ENCODE data around the gene BTBD10. TPM values are rescaled to one million over a fixed set of nuclear protein-coding genes. Genes with fewer than 3 reads are reported as not detected.

BTBD10 gene
- total RNA-seq, 2 experiments from 2014 or later = 20.9 to 21.0 TPM

DNA sequence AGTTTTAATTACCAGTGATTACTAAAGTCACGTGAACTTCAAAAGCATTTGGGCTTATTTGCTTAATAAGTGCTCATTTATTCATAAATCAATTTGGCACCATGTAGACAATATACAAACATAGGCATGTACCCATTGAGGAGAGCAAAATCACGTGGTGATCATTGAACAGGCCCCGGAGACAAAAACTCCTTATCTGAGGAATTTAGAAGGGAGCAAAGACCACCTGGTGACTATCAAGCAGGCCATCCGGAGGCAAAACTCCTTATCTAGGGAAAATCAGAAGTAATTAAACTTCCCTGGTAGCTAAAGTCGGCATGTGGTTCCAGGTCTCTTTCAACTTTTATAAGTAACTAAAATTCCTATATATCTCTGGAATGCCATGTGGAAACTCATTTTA lies 5.7 kb upstream of the BTBD10 start:
- Mint-ChIP-seq H3K36me3 (ENCODE audit: low read depth) (no peaks in the 10 kb centered on the region), H3K27me3 (ENCODE audit: low read depth) (peaks cover 3% of the 10 kb centered on the region), H3K4me3 (no peak overlapping the region), H3K9me3 (no peaks in the 10 kb centered on the region), H3K27ac (no peak overlapping the region), H3K4me1 (ENCODE audit: low read depth) (peaks cover 5% of the 10 kb centered on the region)
- intact Hi-C loops (cut with micrococcal nuclease) = loop anchor here (5.0 kb wide), 1 partner anchor 116 kb away; no protein-coding TSS in a partner anchor
- CTCF ChIA-PET = no interaction called here
- DNase-seq = no peak

DNA sequence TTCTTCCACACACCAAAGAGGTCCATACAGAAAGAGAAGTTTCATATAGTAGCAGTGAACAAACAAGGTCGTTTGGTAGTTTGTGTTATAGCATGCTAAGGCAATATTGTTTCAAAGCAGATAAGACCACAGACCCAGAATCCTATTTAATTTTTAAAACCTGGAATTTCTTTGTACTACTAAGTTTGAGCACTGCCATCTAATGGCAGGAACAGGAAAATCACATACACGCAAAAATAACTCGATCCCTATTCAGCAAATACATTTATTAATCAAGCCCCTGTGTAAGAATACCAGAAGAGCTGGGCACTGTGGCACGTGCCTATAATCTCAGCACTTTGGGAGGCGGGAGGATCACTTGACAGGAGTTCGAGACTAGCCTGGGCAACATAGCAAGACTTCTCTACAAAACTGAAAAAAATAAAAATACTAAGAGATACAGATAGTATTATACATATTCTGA lies 2.9 kb upstream of the BTBD10 start:
- H3K4me3 Mint-ChIP-seq = no peak overlapping the region
- peaks cover 4% of the 10 kb centered on the region for H3K36me3 Mint-ChIP-seq (ENCODE audit: low read depth)
- H3K4me1 Mint-ChIP-seq (ENCODE audit: low read depth) = peaks cover 17% of the 10 kb centered on the region
- DNase-seq = no peak
- CTCF ChIA-PET = interaction anchor here (0.8 to 3.4 kb wide), 8 partner anchors 9 to 84 kb away, joined by 3 to 20 read pairs (median 6); no protein-coding TSS in a partner anchor
- no peaks in the 10 kb centered on the region for H3K9me3 Mint-ChIP-seq
- peaks cover 3% of the 10 kb centered on the region for H3K27me3 Mint-ChIP-seq (ENCODE audit: low read depth)
- no peak overlapping the region for H3K27ac Mint-ChIP-seq
- intact Hi-C loops (cut with micrococcal nuclease) = loop anchor here (2.0 to 5.0 kb wide), 2 partner anchors 114 to 501 kb away; no protein-coding TSS in a partner anchor

DNA sequence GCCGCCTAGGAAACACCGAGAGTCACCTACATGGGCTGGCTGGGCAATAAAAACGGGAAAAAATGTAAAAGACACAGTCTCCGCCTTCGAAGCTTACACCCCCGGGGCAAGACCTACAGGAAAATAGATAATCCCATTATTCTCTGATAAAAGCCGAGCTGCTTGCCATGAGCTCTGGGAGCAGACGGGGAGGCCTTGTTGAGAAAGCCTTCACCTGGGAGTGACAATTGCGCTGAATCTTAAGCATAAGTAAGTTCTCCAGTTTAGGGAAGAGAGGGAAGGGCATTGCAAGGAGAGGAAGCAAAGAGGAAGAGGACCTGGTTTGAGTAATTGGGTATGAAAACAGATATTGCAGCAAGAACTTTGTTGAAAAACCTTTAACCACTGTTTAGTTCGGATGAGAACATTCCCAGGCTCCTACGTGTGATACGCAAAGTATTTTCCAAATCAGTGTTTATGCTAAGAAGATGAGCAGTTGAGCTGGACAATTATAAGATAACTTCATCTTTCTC lies 813 bp upstream of the BTBD10 start:
- CTCF ChIA-PET = interaction anchor here (3.0 to 3.4 kb wide), 2 partner anchors 21 to 24 kb away, joined by 9 to 20 read pairs; no protein-coding TSS in a partner anchor
- Mint-ChIP-seq H3K27ac (peak overlapping the region; percentile 96), H3K27me3 (ENCODE audit: low read depth) (no peaks in the 10 kb centered on the region), H3K4me3 (peak overlapping the region; percentile 99), H3K36me3 (ENCODE audit: low read depth) (peaks cover 11% of the 10 kb centered on the region), H3K4me1 (ENCODE audit: low read depth) (peaks cover 28% of the 10 kb centered on the region), H3K9me3 (no peaks in the 10 kb centered on the region)
- intact Hi-C loops (cut with micrococcal nuclease) = loop anchor here (1.0 to 2.0 kb wide), 7 partner anchors 35 to 405 kb away; partner anchors contain the start of genes BMAL1 and FAR1
- DNase-seq = no peak

DNA sequence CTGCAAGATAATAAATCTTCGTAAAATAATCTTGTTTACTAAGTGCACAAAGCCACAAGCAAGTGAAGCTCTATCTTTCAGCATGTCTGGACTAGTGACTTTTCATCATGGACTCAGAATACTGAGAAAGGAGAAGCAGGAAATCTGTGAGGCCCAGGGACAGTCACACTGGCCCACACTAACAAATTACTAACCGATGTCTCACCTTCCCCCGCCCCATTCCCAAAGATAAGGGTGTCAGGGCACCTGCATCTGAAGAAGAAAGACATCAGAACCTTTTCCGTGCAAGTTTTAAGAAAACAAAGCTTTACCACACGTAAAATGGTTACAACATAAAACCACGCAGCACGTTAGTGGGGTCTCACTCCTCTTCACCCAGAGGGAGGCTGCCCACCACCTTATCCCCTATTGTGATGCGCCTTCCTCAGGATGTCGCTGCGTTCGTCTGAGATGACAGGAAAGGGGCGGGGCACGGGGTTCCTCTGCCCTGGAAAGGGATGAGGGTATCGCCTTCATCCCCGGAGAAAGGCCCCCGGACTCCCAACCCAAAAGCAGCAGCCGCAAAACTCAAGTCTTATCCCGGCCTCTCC lies 616 bp downstream of the BTBD10 start:
- peaks cover 33% of the 10 kb centered on the region for H3K4me1 Mint-ChIP-seq (ENCODE audit: low read depth)
- H3K9me3 Mint-ChIP-seq = no peaks in the 10 kb centered on the region
- no peaks in the 10 kb centered on the region for H3K27me3 Mint-ChIP-seq (ENCODE audit: low read depth)
- CTCF ChIA-PET = interaction anchor here (0.8 to 1.3 kb wide), 2 partner anchors 15 to 205 kb away, joined by 3 read pairs; no protein-coding TSS in a partner anchor
- DNase-seq = peak; percentile 71
- H3K36me3 Mint-ChIP-seq (ENCODE audit: low read depth) = peaks cover 11% of the 10 kb centered on the region
- intact Hi-C loops (cut with micrococcal nuclease) = loop anchor here (2.0 kb wide), 3 partner anchors 34 to 124 kb away; no protein-coding TSS in a partner anchor
- H3K4me3 Mint-ChIP-seq = peak overlapping the region; percentile 99
- peak overlapping the region; percentile 96 for H3K27ac Mint-ChIP-seq

DNA sequence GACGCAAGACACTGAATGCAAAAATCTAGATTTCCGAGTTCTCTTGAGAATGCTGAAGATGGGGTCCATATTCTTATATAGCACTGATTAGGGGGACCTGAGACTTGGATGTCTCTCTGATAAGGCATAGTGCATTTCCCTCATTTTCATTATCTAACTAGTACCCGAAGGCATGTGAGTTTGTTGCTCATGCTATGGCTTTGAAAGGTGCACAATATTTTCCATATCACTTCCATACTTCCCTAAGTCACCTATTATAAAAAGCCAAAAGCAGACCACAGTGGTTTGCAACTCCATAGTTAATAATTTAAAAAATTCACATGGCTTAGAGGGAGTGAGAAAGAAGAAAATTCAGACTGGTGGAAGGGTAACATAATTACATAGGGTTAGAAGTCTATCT lies 1.7 kb downstream of the BTBD10 start:
- H3K27ac Mint-ChIP-seq = no peak overlapping the region
- no peaks in the 10 kb centered on the region for H3K27me3 Mint-ChIP-seq (ENCODE audit: low read depth)
- intact Hi-C loops (cut with micrococcal nuclease) = no loop called here
- H3K4me3 Mint-ChIP-seq = no peak overlapping the region
- H3K9me3 Mint-ChIP-seq = no peaks in the 10 kb centered on the region
- peaks cover 11% of the 10 kb centered on the region for H3K36me3 Mint-ChIP-seq (ENCODE audit: low read depth)
- peaks cover 33% of the 10 kb centered on the region for H3K4me1 Mint-ChIP-seq (ENCODE audit: low read depth)
- CTCF ChIA-PET = no interaction called here
- DNase-seq = no peak

DNA sequence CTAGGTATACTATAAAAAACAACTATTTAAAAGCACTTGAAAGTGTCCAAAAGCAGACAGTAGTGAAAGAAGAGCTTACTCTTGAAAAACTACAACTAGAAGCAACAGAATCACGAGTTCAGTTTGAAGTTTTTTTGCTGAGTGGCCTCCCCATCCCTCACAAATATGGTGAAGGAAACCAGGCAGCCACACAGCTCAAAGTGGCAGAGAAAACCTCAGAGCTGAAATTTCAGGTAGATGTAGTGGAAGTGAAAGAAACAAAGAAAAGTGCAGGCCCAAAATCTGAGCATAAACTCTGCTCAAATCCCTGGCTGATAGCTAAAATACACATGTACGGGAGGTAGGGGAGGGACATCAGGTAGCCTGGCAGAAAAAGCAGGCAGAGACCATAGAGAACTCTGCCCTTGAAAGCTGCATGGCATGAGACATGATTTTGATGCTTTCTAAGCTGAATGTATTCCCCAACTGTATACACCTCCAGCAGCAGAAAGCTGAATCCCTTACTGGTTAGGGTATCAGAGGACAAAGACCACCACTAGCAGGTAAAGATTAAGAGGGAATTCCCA lies 12.1 kb downstream of the BTBD10 start:
- peaks cover 30% of the 10 kb centered on the region for H3K4me1 Mint-ChIP-seq (ENCODE audit: low read depth)
- no peak overlapping the region for H3K27ac Mint-ChIP-seq
- H3K27me3 Mint-ChIP-seq (ENCODE audit: low read depth) = no peaks in the 10 kb centered on the region
- DNase-seq = no peak
- CTCF ChIA-PET = interaction anchor here (0.8 kb wide), 1 partner anchor 37 kb away, joined by 3 read pairs; no protein-coding TSS in a partner anchor
- peaks cover 15% of the 10 kb centered on the region for H3K36me3 Mint-ChIP-seq (ENCODE audit: low read depth)
- intact Hi-C loops (cut with micrococcal nuclease) = loop anchor here (2.0 kb wide), 1 partner anchor 14 kb away; no protein-coding TSS in a partner anchor
- peaks cover 13% of the 10 kb centered on the region for H3K9me3 Mint-ChIP-seq
- H3K4me3 Mint-ChIP-seq = no peak overlapping the region

DNA sequence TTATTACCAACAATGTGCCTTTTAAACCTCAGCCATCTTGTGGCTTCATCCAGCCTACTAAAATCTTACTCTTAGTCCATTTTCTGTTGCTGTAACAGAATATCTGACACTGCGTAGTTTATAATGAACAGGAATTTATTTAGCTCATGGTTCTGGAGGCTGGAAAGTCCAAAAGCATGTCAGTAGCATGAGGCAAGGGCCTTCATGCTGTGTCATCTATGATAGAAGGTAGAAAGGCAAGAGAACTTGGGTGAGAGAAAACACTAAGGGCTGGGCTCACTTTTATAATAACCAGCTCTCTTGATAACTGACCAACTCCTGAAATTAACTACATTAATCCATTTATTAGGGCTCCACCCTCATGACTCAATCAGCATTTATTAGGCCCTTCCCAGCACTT lies 13.5 kb downstream of the BTBD10 start:
- intact Hi-C loops (cut with micrococcal nuclease) = no loop called here
- CTCF ChIA-PET = no interaction called here
- Mint-ChIP-seq H3K9me3 (peaks cover 13% of the 10 kb centered on the region), H3K4me3 (no peak overlapping the region), H3K27me3 (ENCODE audit: low read depth) (no peaks in the 10 kb centered on the region), H3K27ac (no peak overlapping the region), H3K36me3 (ENCODE audit: low read depth) (peaks cover 15% of the 10 kb centered on the region), H3K4me1 (ENCODE audit: low read depth) (peaks cover 36% of the 10 kb centered on the region)
- DNase-seq = no peak

DNA sequence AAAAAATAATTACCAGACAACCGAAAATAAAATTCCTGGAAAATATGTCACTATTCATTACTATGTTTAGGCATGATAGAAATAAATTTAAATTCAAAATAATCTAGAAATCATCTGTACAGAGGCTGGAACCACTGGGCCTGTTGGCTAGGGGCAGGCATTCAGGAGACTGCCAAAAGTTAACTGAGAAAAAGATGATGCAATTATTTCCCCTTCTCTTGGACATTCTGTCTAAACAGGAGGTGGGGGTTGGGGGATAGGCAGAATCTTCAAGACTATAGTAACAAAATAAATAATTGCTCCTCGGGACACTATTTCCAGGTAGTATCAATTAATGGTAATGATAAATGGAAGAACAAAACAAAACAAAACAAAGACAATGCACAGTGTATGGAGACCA lies 14.1 kb downstream of the BTBD10 start:
- CTCF ChIA-PET = no interaction called here
- Mint-ChIP-seq H3K27me3 (ENCODE audit: low read depth) (no peaks in the 10 kb centered on the region), H3K36me3 (ENCODE audit: low read depth) (peaks cover 14% of the 10 kb centered on the region), H3K4me1 (ENCODE audit: low read depth) (peaks cover 36% of the 10 kb centered on the region), H3K4me3 (no peak overlapping the region), H3K9me3 (peaks cover 13% of the 10 kb centered on the region), H3K27ac (no peak overlapping the region)
- intact Hi-C loops (cut with micrococcal nuclease) = no loop called here
- DNase-seq = no peak

DNA sequence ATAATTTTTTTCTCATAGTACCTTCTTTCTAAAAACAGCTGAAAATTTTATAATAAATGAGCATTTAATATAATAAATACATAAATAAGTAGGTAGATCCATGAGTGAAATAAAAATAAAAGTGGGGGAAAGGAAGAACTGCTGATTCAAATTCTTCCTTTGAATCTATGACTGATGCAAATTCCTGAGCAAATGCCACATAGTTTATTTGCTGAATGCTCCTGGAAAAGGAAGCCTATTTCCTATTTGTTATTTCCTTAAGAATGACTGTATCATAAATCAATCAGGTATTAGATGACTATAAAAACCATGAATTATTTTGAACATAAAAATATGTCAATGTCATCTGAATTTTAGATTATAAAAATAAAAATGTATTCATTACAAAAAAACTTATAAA lies 16.6 kb downstream of the BTBD10 start:
- intact Hi-C loops (cut with micrococcal nuclease) = no loop called here
- Mint-ChIP-seq H3K9me3 (peaks cover 6% of the 10 kb centered on the region), H3K4me1 (ENCODE audit: low read depth) (peaks cover 34% of the 10 kb centered on the region), H3K27ac (no peak overlapping the region), H3K36me3 (ENCODE audit: low read depth) (peaks cover 4% of the 10 kb centered on the region), H3K4me3 (no peak overlapping the region), H3K27me3 (ENCODE audit: low read depth) (no peaks in the 10 kb centered on the region)
- CTCF ChIA-PET = no interaction called here
- DNase-seq = no peak

DNA sequence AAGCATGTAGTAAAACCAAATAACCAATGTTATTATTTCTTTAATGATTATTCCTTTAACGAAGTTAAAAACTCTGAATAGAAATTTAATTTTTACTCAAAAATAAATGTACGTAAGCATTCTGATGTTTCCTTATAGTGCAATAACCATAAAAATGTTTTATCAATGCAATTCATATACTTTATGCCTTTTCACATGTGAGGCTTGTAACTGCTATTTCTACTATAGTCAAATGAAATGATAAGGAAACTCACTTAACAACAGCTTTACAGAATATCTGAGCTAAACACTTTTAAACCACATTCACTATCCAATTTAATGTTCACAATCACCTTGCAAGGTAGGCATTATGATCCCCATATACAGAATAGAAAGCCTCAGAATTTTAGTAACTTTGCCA lies 17.4 kb downstream of the BTBD10 start:
- intact Hi-C loops (cut with micrococcal nuclease) = no loop called here
- Mint-ChIP-seq H3K4me1 (ENCODE audit: low read depth) (peaks cover 27% of the 10 kb centered on the region), H3K27me3 (ENCODE audit: low read depth) (no peaks in the 10 kb centered on the region), H3K36me3 (ENCODE audit: low read depth) (peaks cover 4% of the 10 kb centered on the region), H3K4me3 (no peak overlapping the region), H3K27ac (no peak overlapping the region), H3K9me3 (peaks cover 6% of the 10 kb centered on the region)
- DNase-seq = no peak
- CTCF ChIA-PET = no interaction called here

DNA sequence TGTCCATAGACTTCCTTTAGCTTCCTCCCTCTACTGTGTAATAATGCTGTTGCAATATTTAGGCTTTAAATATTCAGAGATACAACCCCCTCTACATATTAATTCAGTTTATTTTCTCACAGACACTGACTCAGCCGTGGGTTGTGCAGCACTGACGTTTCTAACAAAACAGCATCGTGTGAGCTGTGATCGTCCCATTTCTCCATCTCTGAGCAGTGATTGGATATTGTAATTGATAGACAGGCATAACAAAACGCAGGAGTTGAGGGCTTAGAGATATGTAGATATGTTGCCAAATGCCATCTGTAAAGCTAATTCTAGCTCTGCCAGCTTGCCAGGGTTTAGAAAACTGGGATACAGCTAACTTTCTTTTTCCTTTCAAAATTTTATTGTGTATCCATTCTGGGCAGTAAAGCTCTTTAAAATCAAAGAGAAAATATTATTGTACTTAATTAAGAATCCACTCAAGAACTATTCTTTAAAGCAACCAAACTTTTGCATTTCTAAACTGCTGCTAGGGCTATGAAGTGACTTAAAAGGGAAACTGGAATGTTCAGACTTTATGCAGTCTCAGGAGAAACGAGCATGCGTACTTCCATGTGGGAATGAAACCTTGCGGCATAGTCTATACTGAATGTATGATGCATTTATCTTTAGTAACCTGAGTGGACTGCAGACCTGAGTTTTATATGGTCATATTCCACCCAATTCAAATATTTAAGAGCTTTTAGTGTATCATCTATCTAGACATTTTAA lies 22.7 kb downstream of the BTBD10 start:
- no peak overlapping the region for H3K4me3 Mint-ChIP-seq
- DNase-seq = no peak
- H3K4me1 Mint-ChIP-seq (ENCODE audit: low read depth) = peaks cover 23% of the 10 kb centered on the region
- intact Hi-C loops (cut with micrococcal nuclease) = no loop called here
- H3K36me3 Mint-ChIP-seq (ENCODE audit: low read depth) = peaks cover 1% of the 10 kb centered on the region
- no peaks in the 10 kb centered on the region for H3K9me3 Mint-ChIP-seq
- CTCF ChIA-PET = interaction anchor here (0.6 to 1.0 kb wide), 3 partner anchors 36 to 941 kb away, joined by 3 to 4 read pairs (median 3); no protein-coding TSS in a partner anchor
- H3K27ac Mint-ChIP-seq = no peak overlapping the region
- no peaks in the 10 kb centered on the region for H3K27me3 Mint-ChIP-seq (ENCODE audit: low read depth)

DNA sequence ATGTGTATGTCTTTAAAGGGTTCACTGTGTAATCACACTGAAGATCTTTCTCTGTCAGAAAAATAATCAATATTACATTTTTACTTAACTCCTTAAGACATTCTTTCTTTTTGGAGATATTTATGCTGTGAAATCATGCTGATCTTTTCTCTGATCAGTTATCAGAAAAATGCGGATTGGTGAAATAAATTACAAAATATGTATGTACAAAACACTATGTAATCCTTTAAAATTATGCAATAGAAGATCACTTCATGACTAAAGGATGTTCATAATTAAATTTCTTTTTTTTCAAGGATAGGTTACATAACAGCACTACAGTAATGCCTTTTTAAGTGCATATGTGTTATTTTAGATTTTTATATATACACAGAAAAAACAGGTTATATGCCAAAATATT lies 24.7 kb downstream of the BTBD10 start:
- no peaks in the 10 kb centered on the region for H3K9me3 Mint-ChIP-seq
- H3K27me3 Mint-ChIP-seq (ENCODE audit: low read depth) = no peaks in the 10 kb centered on the region
- CTCF ChIA-PET = interaction anchor here (0.6 kb wide), 1 partner anchor 16 kb away, joined by 3 read pairs; no protein-coding TSS in a partner anchor
- H3K27ac Mint-ChIP-seq = no peak overlapping the region
- H3K4me3 Mint-ChIP-seq = no peak overlapping the region
- intact Hi-C loops (cut with micrococcal nuclease) = no loop called here
- H3K4me1 Mint-ChIP-seq (ENCODE audit: low read depth) = peaks cover 27% of the 10 kb centered on the region
- peaks cover 1% of the 10 kb centered on the region for H3K36me3 Mint-ChIP-seq (ENCODE audit: low read depth)
- no peak for DNase-seq
